Ovary (tissue), 9 donors: Measurements from ENCODE around the gene MYOG. TPM values are rescaled to one million over a fixed set of nuclear protein-coding genes. Genes with fewer than 3 reads are reported as not detected.

Source experiments
- DNase-seq, 5 donors: peaks; one replicate each; pipeline ENCODE4 v3.0.0-alpha.2; 2019 to 2020
- H3K27ac ChIP-seq, 2 donors: fragments of 200-600 bp; one replicate each; pipeline versions ENCODE4 v1.5.1 to v1.8.0; 2019 to 2022
- H3K27me3 ChIP-seq: fragments of 200-600 bp; one replicate; pipeline ENCODE4 v1.8.0; 2022
- H3K36me3 ChIP-seq: fragments of 200-600 bp; sonication (generic); one replicate; pipeline ENCODE4 v1.5.1; 2019
- H3K4me1 ChIP-seq: one replicate; pipeline ENCODE4 v1.8.1; 2013; ENCODE audit warnings: mild to moderate bottlenecking, moderate library complexity; ENCODE audit not compliant: insufficient read depth
- H3K4me3 ChIP-seq: fragments of 200-600 bp; sonication (generic); one replicate; pipeline ENCODE4 v1.5.1; 2017
- H3K9me3 ChIP-seq, 2 donors: fragments of 200-600 bp in 1 of 2; sonication (generic) in 1 of 2; one replicate each; pipeline versions ENCODE4 v1.5.1 to v1.8.1; 2013 to 2019; ENCODE audit warnings: mild to moderate bottlenecking in 1 of 2, moderate library complexity in 1 of 2
- EP300 ChIP-seq: sonication (generic); formaldehyde crosslinking; IDR thresholded peaks from one replicate; pipeline ENCODE4 v1.6.1; 2017; ENCODE audit warnings: antibody characterized with exemption
- POLR2A ChIP-seq: fragments of 450-650 bp; IDR thresholded peaks from one replicate; pipeline ENCODE4 v1.6.1; 2017; ENCODE audit warnings: antibody characterized with exemption, mild to moderate bottlenecking, moderate library complexity
- WGBS, 3 donors: extraction: QIAGEN DNeasy Blood & Tissue Kit in 1 of 3; methylation state at CpG; one replicate each; pipeline versions ENCODE4 v1.1.5 to v1.1.7; 2013 to 2017; 5-methylcytosine and 5-hydroxymethylcytosine counted together
- intact Hi-C, 4 donors: fragments of 100-400 bp; cut with DNase I; formaldehyde crosslinking; loops; one replicate each; pipeline versions ENCODE4 v1.11.0 to v1.15.1; 2022 to 2023
- polyA plus RNA-seq, 2 donors: library from polyadenylated mRNA; stranded (reverse); fragments of 200-250 nt in 1 of 2; fragments of 350-450 nt in 1 of 2; fragmentation: Illumina TruSeq in 1 of 2; extraction: RNeasy Lipid Tissue Mini Kit (QIAGEN cat#74804) in 1 of 2; gene quantifications; one replicate each; pipeline ENCODE4 v1.2.3, GENCODE V29; 2013 to 2014
- total RNA-seq, 7 donors: library from RNA; depleted of rRNA in 2 of 7; stranded (reverse); fragments of >200 nt in 2 of 7; fragmentation: NEBNext Ultra II Directional in 3 of 7; extraction: Animal tissue kit (Norgen Biotek cat#: 25700) in 3 of 7; gene quantifications; one replicate each; pipeline versions ENCODE4 v1.1.0 to v1.2.4, GENCODE V29; 2016 to 2023
- TF ChIP-seq, protein P1 (sequence below), 3 donors: fragments of 450-650 bp in 2 of 3; fragments of 200-600 bp in 1 of 3; IDR thresholded peaks; one replicate each; pipeline versions ENCODE4 v1.5.1 to v1.8.0; 2016 to 2022; ENCODE audit warnings: antibody characterized with exemption in 3 of 3, mild to moderate bottlenecking in 1 of 3
- donor health status: DM: no; HTN: no; CAD: no; lungs with moderate emphysema.
- donor health status: DM: no; HTN: no; CAD: no.
- donor health status: Bipolar disorder and iron deficiency.
- donor health status: DM: yes; HTN: yes; CAD: no.
- donor health status: DM: no; HTN: no; CAD: no.
- donor health status: DM: yes; HTN: yes; CAD: no.

The MYOG gene
- total and polyA plus RNA-seq, 9 donors: not detected

DNA sequence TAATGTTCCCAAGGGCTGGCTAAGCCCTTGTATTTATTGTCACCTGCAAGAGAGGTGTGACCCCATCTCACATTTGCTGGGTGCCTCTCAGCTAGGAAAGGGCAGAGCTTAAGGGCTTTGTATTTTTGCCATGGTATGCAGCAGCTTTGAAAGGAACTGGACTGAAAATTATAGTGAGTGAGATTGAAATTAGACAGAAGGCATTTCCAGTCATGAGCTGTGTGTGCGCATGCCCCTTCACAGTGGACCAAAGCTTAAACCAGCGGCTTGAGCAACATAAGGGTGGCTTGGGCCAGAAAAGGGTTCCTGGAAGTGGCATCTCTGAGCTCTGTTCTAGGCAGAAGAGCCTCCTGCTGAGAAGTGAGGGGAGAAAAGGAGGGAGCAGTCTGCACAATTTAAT lies 19.8 kb downstream of the MYOG start:
- H3K4me1 ChIP-seq: peaks cover 2% of the 10 kb centered on the region
- DNase-seq: no peak
- intact Hi-C loops: no loop called here
- H3K27ac ChIP-seq: no peak overlapping the region
- WGBS, 3 donors: 87 to 95% (median 89%) methylated on average over 2 of the region's 2 CpGs
- no peak overlapping the region for H3K4me3 ChIP-seq
- TF ChIP-seq POLR2A: no peak
- TF ChIP-seq EP300: no peak
- TF ChIP-seq, protein P1, sequence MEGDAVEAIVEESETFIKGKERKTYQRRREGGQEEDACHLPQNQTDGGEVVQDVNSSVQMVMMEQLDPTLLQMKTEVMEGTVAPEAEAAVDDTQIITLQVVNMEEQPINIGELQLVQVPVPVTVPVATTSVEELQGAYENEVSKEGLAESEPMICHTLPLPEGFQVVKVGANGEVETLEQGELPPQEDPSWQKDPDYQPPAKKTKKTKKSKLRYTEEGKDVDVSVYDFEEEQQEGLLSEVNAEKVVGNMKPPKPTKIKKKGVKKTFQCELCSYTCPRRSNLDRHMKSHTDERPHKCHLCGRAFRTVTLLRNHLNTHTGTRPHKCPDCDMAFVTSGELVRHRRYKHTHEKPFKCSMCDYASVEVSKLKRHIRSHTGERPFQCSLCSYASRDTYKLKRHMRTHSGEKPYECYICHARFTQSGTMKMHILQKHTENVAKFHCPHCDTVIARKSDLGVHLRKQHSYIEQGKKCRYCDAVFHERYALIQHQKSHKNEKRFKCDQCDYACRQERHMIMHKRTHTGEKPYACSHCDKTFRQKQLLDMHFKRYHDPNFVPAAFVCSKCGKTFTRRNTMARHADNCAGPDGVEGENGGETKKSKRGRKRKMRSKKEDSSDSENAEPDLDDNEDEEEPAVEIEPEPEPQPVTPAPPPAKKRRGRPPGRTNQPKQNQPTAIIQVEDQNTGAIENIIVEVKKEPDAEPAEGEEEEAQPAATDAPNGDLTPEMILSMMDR (IDR thresholded peaks at IDR 0.05): no peak
- H3K27me3 ChIP-seq: no peaks in the 10 kb centered on the region
- H3K9me3 ChIP-seq: no peaks in the 10 kb centered on the region
- H3K36me3 ChIP-seq: no peaks in the 10 kb centered on the region

DNA sequence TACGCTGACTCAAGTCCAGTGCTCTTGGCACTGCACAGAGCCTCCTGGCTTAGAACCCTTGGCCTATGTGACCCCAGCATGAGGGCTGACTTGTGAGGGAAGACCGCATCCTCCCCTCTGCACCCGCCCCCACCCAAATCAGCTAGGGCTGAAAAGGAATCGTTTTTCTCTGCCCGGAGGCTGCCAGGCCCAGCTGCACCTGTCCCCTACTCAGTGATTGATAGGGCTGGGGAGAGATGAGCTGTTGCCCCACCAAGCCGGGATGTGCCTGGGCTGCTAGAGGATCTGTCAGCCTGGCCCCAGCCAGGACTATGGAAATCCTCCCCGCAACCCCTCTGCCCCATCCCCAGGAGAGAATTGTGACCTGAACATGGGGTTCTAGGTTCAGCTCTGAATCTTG lies 20.6 kb downstream of the MYOG start:
- WGBS, 3 donors: 68 to 82% (median 79%) methylated on average over 4 to 7 of the region's 7 CpGs

DNA sequence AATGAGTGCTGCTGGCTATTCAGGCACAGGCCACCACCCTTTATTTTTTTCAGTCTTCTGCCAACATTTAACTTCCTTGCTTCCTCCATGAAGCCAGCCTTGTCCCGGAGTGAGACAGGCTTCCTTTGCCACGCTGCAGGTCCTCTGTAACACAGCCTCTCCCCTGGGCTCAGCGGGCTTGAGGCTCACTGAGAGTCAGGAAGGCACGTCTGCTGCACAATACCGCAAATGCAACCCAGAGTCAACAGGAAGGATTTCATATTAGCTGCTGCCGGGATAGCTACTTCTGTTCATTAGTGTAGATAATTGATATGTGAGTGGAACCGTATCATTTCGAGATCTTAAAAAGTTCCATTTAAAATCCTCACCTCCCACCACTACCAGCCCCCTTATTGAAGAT lies 22.5 kb downstream of the MYOG start:
- H3K27ac ChIP-seq: no peak overlapping the region
- no peaks in the 10 kb centered on the region for H3K4me1 ChIP-seq
- 87 to 93% (median 91%) methylated on average over 8 of the region's 8 CpGs for WGBS, 3 donors
- intact Hi-C loops: no loop called here
- no peak overlapping the region for H3K4me3 ChIP-seq
- H3K36me3 ChIP-seq: no peaks in the 10 kb centered on the region
- DNase-seq: no peak
- TF ChIP-seq, protein P1 (IDR thresholded peaks at IDR 0.05): no peak
- TF ChIP-seq EP300 (no peak), POLR2A (no peak)
- no peaks in the 10 kb centered on the region for H3K27me3 ChIP-seq
- no peaks in the 10 kb centered on the region for H3K9me3 ChIP-seq

More for the DNA sequence above, 20.6 kb downstream of the MYOG start:
- DNase-seq: no peak
- Histone ChIP-seq H3K4me1 (peaks cover 2% of the 10 kb centered on the region), H3K27ac (no peak overlapping the region), H3K4me3 (no peak overlapping the region), H3K9me3 (no peaks in the 10 kb centered on the region), H3K27me3 (no peaks in the 10 kb centered on the region), H3K36me3 (no peaks in the 10 kb centered on the region)
- TF ChIP-seq POLR2A (no peak), EP300 (no peak)
- TF ChIP-seq, protein P1 (IDR thresholded peaks at IDR 0.05): no peak
- intact Hi-C loops: no loop called here

DNA sequence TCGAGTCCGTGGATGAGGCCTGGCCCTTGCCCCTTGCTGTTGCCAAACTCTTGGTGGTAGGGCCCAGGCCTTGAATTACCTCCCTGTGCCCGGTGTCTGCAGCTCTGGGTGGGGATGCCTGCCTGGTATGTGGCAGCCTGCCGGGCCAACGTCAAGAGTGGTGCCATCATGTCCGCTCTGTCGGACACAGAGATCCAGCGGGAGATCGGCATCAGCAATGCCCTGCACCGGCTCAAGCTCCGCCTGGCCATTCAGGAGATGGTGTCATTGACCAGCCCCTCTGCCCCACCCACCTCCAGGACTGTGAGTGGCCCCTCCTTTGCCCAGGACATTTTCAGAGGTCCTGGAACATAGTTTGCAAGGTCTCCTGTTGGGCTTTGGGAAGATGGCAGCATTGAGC lies 25.7 kb downstream of the MYOG start:
- intact Hi-C loops: no loop called here
- TF ChIP-seq EP300 (no peak), POLR2A (no peak)
- TF ChIP-seq, protein P1 (IDR thresholded peaks at IDR 0.05): no peak
- Histone ChIP-seq H3K4me3 (no peak overlapping the region), H3K36me3 (no peaks in the 10 kb centered on the region), H3K9me3 (no peaks in the 10 kb centered on the region), H3K4me1 (no peaks in the 10 kb centered on the region), H3K27me3 (no peaks in the 10 kb centered on the region), H3K27ac (no peak overlapping the region)
- DNase-seq: no peak
- WGBS, 3 donors: 92 to 95% (median 95%) methylated on average over 11 of the region's 11 CpGs
